Fibroblast of pulmonary artery (primary cell): Measurements from ENCODE around the gene SDCCAG8.

Experiments used
- DNase-seq: peaks from one replicate; pipeline ENCODE4 v3.0.0-alpha.2; 2010; ENCODE audit warnings: low read depth
- H3K4me3 ChIP-seq: replicated peaks from 2 replicates; pipeline ENCODE4 v1.5.1; 2011; ENCODE audit warnings: low read depth, mild to moderate bottlenecking, control low read depth, low read length, moderate library complexity
- TF ChIP-seq, protein P1 (sequence below): IDR thresholded peaks from 2 replicates; pipeline ENCODE4 v1.5.1; 2011; ENCODE audit warnings: mild to moderate bottlenecking, control low read depth, low read length, inconsistent platforms; ENCODE audit errors: missing control alignments

Gene SDCCAG8

DNA sequence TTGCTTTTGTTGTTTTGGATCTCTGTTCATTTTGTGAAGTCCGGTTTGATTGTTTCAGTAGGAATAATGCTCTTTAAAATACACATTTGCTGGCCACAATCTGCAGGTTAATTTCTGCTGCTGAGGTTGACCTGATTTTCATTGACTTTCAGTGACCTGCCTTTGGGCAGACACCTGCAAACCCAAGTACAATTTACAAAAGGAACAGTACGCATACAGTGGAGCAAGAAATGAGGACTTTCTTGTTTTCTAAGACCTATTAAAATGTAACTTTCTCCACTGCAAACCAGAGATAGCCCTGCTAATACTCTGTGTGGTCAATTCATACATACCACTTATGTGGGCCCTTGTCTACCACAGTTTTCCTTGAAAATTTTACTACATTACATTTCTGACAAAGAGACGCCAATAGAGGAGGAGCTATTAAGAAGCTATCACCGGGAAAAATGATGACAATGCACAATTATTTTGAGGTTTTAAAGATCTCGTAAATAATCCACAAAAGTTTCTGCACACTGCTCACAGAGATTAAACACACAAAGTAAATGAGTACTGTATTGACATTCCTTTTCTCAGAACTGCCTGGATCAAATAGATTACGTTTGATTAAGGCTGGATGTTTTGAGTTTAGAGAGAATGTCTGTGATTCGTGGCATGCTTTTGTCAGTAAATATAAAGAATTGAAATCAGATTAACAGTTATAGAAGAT is 141.9 kb downstream of the SDCCAG8 start:
- no peak for DNase-seq
- H3K4me3 ChIP-seq = no peak overlapping the region
- TF ChIP-seq, protein P1, sequence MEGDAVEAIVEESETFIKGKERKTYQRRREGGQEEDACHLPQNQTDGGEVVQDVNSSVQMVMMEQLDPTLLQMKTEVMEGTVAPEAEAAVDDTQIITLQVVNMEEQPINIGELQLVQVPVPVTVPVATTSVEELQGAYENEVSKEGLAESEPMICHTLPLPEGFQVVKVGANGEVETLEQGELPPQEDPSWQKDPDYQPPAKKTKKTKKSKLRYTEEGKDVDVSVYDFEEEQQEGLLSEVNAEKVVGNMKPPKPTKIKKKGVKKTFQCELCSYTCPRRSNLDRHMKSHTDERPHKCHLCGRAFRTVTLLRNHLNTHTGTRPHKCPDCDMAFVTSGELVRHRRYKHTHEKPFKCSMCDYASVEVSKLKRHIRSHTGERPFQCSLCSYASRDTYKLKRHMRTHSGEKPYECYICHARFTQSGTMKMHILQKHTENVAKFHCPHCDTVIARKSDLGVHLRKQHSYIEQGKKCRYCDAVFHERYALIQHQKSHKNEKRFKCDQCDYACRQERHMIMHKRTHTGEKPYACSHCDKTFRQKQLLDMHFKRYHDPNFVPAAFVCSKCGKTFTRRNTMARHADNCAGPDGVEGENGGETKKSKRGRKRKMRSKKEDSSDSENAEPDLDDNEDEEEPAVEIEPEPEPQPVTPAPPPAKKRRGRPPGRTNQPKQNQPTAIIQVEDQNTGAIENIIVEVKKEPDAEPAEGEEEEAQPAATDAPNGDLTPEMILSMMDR = no peak

- DNase-seq = no peak
- TF ChIP-seq, protein P1 = no peak
- no peak overlapping the region for H3K4me3 ChIP-seq
Measured at GRCh38 chr1:243399561-243400155, 143.8 kb downstream of the SDCCAG8 start.

GRCh38 chr1:243402868-243403267 is 147.0 kb downstream of the SDCCAG8 start:
- TF ChIP-seq, protein P1 = no peak
- no peak overlapping the region for H3K4me3 ChIP-seq
- DNase-seq = no peak

DNA sequence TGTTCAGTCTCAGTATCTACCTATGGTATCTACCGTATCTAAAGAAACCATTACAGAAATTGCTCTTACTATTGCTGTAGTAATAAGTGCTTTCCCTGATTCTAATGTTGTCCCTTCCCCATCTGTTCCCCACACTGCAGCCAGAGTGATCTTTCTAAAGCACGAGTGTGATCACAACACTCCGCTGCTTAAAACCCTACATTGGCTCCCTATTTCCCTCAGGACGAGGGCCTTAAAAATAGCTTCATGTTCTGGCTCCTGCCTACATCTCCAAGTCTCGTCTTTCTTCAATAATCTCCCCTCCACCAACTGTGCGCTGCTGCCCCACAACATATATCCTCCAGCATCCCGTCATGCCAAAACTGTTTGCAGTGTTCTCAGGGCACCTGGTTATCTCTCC is 150.6 kb downstream of the SDCCAG8 start:
- no peak overlapping the region for H3K4me3 ChIP-seq
- TF ChIP-seq, protein P1 = no peak
- DNase-seq = no peak

DNA sequence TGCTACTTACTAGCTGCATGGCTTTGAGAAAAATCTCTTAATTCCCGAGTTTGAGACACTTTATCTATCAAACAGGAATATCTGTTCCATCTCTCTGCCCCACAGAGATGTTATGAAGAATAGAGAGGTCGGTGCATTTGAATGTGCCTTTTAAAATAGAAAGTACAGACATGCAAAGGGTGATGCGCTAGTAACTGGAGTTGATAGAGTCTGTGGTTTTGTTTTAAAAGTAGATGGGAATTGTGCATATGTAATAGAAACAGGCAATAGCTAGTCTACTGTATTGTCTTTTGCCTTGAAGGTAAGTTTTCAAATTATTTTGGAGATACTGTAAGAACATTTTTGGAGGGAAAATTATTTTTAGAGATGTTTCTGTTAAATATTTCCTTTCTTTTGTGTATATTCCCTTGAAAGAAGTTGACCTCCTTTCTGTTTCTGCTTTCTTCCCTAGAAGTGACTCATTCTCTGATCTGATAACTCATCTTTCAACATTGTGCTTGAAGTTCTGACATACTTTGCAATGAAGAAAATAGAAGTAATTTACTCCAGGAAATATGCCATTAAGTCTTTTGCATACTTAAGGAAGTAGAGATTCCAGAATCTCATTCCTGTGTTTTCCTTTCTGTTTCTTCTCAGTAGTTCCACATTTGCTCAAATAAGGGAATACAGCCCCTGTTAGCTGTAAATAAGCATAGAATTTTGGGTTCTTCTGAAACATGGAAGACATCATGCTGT is 151.6 kb downstream of the SDCCAG8 start:
- H3K4me3 ChIP-seq = no peak overlapping the region
- peak; percentile 63 for DNase-seq
- TF ChIP-seq, protein P1 = no peak

- no peak for DNase-seq
Measured at GRCh38 chr1:243408479-243408878, 152.6 kb downstream of the SDCCAG8 start.

More at GRCh38 chr1:243408479-243408878, 152.6 kb downstream of the SDCCAG8 start:
- H3K4me3 ChIP-seq = no peak overlapping the region
- TF ChIP-seq, protein P1 = no peak
